HG03139 (cell line): ENCODE results near the gene CCNC.
"Not testable (repeated sequence)": the region's sequence is repeated elsewhere in the genome, so short reads cannot be mapped to it uniquely, and the experiment has no call there.

Experiments
- ATAC-seq: cut with Tn5 transposase; IDR thresholded peaks from one replicate; pipeline ENCODE4 v1.9.1; 2021; ENCODE audit not compliant: unreplicated experiment

Gene CCNC

DNA sequence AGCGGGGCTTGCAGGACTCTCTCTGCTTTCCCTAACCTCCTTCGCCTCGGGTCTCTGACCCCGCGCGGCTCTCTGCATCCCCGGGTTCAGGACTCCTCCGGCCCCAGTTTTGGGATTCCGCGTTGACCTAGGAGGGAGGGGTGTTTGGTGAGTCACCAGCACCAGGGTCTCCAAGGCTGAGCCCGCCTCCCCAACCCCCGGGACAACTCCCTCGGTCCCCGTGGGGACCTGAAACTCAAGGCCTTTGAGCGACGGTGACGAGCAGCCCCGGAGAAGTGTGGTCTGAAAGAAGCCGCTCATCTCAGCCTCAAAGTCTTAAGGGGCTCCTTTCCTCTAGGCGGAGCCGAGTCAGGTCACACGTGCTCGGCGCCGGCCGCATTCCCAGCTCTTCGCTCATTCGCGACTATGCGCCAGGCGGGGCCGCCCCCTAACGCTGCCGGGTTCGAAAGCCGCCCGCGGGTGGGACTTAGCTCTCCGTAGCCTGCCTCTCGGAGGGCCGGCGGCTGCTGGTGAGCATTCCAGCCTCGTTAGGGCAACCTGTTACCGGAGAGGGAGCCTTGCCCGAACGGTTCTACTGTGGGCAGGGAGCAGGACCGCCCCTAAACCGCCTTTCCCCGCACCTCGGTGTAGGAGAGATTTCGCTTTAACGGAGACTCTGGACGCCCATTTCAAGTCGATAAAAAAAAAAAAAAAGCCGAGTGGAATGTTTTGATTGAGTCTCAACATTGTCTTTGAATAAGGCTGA, 35.1 kb upstream of the CCNC start:
- peak; percentile 37 for ATAC-seq

DNA sequence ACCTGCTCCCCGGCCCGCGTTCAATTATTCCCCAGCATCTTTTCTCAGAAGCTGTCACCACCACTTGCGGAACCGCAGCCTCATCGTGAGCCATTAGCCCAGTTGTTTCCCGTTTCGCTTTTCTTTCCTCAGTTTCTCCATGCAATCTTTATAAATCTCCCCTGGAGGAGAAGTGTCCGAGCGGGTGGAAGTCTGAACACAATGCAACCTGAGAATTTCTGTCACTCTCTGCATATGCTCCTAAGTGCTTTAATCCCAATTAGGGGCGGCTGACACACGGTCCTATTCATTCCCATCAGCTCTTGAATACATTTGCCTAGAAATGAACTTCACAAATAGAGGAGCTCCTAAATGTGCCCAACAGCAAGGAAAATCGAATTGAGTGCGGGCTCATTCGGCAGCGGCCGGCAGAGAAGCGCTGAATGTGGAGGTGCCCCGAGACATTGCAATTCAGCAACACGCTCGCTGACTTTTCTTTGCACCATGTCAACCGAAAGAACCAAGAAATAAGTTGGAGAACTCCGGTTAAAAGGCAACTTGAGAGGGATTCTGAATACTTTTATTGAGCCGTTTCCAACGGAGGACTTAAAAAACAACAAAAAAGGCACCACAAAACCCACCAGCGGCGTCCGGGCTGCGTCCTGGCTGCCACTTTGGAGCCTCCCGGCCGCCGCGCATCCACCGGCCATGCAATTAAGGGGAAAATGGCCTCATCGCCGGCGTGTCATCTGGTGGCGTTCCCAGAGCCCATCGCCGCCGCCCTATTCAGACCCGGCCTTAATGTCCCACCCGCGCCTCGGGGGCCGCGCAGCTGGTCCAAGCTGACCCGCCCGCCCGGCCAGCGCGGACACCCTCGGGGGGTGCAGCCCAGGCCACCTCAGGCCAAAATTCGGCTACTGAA, 34.3 kb upstream of the CCNC start:
- ATAC-seq: no peak

GRCh38 chr6:99594696-99595095, 26.2 kb upstream of the CCNC start:
- ATAC-seq: not testable (repeated sequence)

DNA sequence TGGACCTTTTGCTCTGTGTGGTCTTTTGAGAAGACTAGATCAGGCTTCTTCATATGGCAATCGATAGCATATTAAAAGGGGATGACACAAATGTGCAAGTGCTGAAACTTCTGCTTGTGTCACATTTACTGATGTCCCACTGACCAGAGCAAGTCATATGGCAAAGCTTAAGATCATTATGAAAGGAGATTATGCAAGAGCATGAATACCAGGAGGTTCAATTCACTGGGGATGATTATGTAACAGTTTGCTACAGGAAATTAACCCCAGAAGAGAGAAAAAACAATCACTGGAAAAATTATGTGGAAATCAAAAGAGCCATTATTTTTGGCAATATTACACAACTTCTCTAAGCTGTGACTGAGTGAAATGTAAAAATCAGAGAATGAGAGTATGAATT, 24.4 kb upstream of the CCNC start:
- no peak for ATAC-seq

GRCh38 chr6:99591673-99592364, 23.4 kb upstream of the CCNC start:
- no peak for ATAC-seq

DNA sequence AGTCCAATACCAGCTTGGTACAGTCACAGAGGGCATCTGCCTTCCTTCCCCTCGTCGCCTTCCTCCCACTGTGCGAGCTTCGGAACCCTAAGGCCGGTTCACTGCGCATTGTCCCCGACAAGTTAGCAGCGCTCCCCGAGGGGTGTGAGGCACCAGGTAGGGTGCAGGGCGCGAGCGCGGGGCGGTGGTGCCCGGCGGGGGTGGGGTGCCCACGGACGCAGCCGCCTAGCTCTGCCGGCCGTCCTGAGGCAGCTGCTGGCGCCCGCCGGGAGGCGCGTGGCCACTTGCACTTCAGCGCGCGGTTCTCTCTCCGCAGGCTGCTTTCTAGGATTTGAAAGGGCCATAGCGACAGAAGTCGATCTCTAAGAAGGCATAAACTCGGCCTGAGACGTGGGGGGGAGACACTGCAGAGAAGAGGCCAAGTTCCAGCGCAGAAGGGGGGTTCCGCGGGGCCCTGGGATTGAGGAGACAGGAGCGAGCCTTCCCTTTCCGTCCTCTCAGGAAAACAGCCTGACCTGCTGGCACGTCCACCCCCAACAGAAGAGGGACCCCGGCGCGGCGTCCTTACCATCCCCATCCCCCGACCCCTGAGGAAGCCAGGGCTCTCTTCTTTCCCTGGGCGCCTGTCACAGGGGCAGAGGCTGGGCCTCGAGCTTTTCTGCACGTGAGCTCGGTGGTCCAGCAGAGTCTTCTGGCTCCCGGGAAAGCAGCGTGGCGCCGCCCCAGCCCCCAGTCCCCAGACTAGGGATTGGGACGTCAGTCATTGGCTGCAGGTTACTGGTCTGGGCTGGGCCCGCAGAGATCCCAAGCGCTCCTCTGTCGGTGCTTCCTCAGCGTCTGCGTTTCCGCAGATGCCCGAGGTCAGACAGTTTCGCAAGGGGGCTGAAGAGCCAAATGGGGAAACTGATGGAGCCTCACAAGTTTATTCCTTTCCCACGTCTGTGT, 22.5 kb upstream of the CCNC start:
- ATAC-seq: no peak

GRCh38 chr6:99589907-99590493, 21.5 kb upstream of the CCNC start:
- no peak for ATAC-seq

DNA sequence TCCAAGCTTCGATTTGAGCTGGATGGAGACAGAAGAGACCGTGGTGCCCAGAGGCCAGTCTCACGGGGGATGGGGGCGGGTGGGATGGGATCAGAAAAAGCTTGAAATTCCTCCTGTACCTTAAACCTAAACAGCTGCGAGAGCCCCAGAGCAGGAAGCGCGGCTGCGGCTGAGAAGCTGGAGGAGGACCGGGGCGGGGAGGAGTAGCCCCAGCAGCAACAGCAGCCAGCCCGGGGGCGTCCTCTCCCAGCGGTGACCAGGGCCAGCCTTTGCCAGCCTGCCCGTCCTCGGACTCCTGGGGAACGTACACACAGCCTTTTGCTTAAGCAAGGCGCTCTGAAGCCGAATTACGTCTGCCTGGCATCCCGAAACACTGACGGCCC, 20.8 kb upstream of the CCNC start:
- ATAC-seq: peak; percentile 19

GRCh38 chr6:99588618-99589289, 20.3 kb upstream of the CCNC start:
- peak; percentile 93 for ATAC-seq

DNA sequence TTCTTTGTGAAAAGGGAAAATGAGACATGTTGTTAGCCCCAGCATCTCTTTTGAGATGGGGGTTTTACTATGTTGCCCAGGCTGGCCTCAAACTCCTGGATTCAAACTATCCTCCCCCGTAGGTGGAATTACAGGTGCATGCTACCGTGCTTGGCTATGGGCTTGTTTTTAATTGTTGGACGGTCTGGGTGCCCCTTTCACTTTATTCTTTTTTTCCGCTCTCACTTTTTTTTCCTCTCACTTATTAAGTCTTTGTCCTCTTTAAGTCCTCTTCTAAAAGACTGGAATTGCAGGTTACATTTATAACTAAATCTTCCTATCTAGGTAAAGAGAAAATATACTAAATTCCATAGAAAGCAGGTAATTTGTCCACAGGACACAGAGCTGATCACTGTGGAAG, 19.3 kb upstream of the CCNC start:
- ATAC-seq: no peak

- ATAC-seq: no peak
Observed at GRCh38 chr6:99579781-99580180, 11.3 kb upstream of the CCNC start.

DNA sequence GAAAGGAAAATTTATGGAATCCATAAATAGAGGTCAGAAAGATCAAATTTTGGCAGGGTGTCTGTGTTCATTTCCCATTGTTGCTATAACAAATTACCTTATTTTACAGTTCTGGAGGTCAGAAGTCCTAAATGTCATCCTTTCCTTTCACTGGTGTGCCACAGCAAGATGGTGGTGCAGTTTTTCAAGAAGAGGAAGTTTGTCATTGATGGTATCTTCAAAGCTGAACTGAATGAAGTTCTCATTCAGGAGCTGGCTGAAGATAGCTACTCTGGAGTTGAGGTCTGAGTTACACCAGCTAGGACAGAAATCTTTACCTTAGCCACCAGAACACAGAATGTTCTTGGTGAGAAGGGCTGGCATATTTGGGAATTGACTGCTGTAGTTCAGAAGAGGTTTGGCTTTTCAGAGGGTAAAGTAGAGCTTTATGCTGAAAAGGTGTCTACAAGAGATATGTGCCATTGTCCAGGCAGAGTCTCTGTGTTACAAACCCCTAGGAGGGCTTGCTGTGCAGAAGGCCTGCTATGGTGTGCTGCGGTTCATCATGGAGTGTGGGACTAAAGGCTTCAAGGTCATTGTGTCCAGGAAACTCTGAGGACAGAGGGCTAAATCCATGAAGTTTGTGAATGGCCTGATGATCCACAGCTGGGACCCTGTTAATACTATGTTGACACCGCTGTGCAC, 7.2 kb upstream of the CCNC start:
- no peak for ATAC-seq

DNA sequence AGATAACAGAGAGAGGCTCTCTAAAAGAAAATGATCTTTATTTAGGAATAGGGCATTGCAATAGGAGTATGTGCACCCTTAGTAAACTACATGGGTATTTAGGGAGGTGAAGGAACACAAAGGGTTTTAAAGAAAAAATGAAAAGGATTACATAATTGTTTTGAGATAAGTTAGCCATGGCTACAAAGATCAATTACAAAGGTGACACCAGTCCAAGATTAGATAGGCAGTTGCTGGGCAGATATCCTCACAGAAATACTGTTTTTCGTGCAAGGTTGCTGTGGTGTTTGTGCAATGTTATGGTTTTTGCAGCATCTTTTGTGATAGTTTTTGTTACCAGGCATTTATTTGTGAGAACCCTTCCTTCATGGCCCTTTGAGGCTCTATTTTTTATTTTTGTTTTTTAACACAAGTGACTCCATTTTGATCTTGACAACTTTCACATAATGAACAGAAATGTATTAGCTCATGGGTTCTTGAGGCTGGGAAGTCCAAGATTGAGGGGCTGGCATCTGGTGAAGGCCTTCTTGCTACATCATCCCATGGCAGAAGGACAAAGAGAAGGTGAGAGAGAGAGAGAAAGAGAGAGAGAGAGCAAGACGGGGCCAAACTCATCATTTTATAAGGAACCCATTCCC, 5.6 kb upstream of the CCNC start:
- ATAC-seq: no peak

GRCh38 chr6:99563056-99563723, 5.3 kb downstream of the CCNC start:
- ATAC-seq: no peak

- ATAC-seq: no peak
Observed at GRCh38 chr6:99560668-99561067, 7.8 kb downstream of the CCNC start.

DNA sequence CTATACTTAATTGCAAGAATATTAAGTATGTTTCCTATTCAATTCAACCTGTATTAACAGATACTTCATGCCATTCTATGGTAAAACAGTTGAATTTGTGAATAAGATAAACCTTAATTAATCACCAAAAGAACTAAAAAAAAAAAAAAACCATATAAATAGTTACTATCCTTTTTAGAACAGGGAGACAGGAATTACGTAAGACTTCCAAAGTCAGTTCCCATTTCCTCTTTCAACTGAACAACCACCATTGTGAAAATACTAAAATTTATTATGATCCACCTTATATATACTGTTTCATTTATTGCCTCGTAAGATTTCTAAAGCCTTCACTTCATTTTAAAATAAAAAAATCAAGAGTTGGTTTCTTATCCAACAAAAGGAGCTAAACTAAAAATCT, 9.4 kb downstream of the CCNC start:
- no peak for ATAC-seq

GRCh38 chr6:99553888-99554287, 14.6 kb downstream of the CCNC start:
- no peak for ATAC-seq
